WTC11 (cell line): Measurements from ENCODE around the gene EHMT1. TPM values are rescaled to one million over a fixed set of nuclear protein-coding genes. Genes with fewer than 3 reads are reported as not detected.

Source experiments
- ATAC-seq: fragments of 200-7000 bp; cut with Tn5 transposase; 2 replicates; pipeline ENCODE4 v1.10.0; 2021; ENCODE audit warnings: mild to moderate bottlenecking, moderate library complexity
- CTCF ChIA-PET: fragments of 300-600 bp; sonication (Branson Sonifier 250); formaldehyde crosslinking; loops from one replicate; lab custom pipeline; 2021; ENCODE audit warnings: antibody characterized with exemption; lab: Charles Lee
- POLR2A ChIA-PET: fragments of 350-600 bp; sonication (Branson Sonifier 250); formaldehyde crosslinking; loops from one replicate; lab custom pipeline; 2021; ENCODE audit warnings: antibody characterized with exemption; lab: Charles Lee
- DNase-seq: peaks from one replicate; pipeline ENCODE4 v3.0.0; 2021; ENCODE audit warnings: low spot score
- H3K27ac Mint-ChIP-seq: 2 replicates; pipeline ENCODE4 v1.8.0; 2021; ENCODE audit warnings: mixed read lengths
- H3K27me3 Mint-ChIP-seq: 2 replicates; pipeline ENCODE4 v1.8.0; 2021; ENCODE audit warnings: low read depth, mild to moderate bottlenecking, moderate library complexity, mixed read lengths
- H3K36me3 Mint-ChIP-seq: 2 replicates; pipeline ENCODE4 v1.8.0; 2021; ENCODE audit warnings: mixed read lengths
- H3K4me1 Mint-ChIP-seq: 2 replicates; pipeline ENCODE4 v1.8.0; 2022; ENCODE audit warnings: mixed read lengths
- H3K4me3 Mint-ChIP-seq: 2 replicates; pipeline ENCODE4 v1.8.0; 2021; ENCODE audit warnings: mild to moderate bottlenecking, moderate library complexity, mixed read lengths
- H3K9me3 Mint-ChIP-seq: 2 replicates; pipeline ENCODE4 v1.8.0; 2021; ENCODE audit warnings: mixed read lengths
- ATF6 ChIP-seq: sonication (generic); formaldehyde crosslinking; IDR thresholded peaks from 2 replicates; pipeline ENCODE4 v1.8.1; 2023; ENCODE audit warnings: mild to moderate bottlenecking, missing genetic modification reagents
- CBFB ChIP-seq: sonication (generic); formaldehyde crosslinking; IDR thresholded peaks from 2 replicates; pipeline ENCODE4 v1.8.1; 2022; ENCODE audit warnings: mild to moderate bottlenecking, low read depth, missing genetic modification reagents
- CREB1 ChIP-seq: sonication (generic); formaldehyde crosslinking; IDR thresholded peaks from 2 replicates; pipeline ENCODE4 v1.8.0; 2023; ENCODE audit warnings: mild to moderate bottlenecking, missing genetic modification reagents
- E2F1 ChIP-seq: sonication (generic); formaldehyde crosslinking; IDR thresholded peaks from 2 replicates; pipeline ENCODE4 v1.8.0; 2022; ENCODE audit warnings: mild to moderate bottlenecking, missing genetic modification reagents
- ELF4 ChIP-seq: sonication (generic); formaldehyde crosslinking; IDR thresholded peaks from 2 replicates; pipeline ENCODE4 v1.8.1; 2022; ENCODE audit warnings: low read depth, mild to moderate bottlenecking, moderate library complexity, missing genetic modification reagents
- EMX1 ChIP-seq: fragments of 250-450 bp; sonication (Bioruptor Pico); IDR thresholded peaks from 2 replicates; pipeline ENCODE4 v1.8.0; 2021; ENCODE audit warnings: mild to moderate bottlenecking
- ESRRA ChIP-seq: sonication (generic); formaldehyde crosslinking; IDR thresholded peaks from 2 replicates; pipeline ENCODE4 v1.8.1; 2022; ENCODE audit warnings: mild to moderate bottlenecking, missing genetic modification reagents, borderline replicate concordance
- MXD4 ChIP-seq: fragments of 250-450 bp; sonication (Bioruptor Pico); IDR thresholded peaks from 2 replicates; pipeline ENCODE4 v1.8.0; 2021; ENCODE audit warnings: mild to moderate bottlenecking, moderate library complexity, borderline replicate concordance
- NFYB ChIP-seq: sonication (generic); formaldehyde crosslinking; conservative IDR thresholded peaks from 2 replicates; pipeline ENCODE4 v1.8.0; 2022; ENCODE audit warnings: low read depth, missing genetic modification reagents
- NR1H2 ChIP-seq: sonication (generic); formaldehyde crosslinking; IDR thresholded peaks from 2 replicates; pipeline ENCODE4 v1.9.0; 2021; ENCODE audit warnings: mild to moderate bottlenecking, moderate library complexity, missing genetic modification reagents
- OVOL2 ChIP-seq: fragments of 250-450 bp; sonication (Bioruptor Pico); IDR thresholded peaks from 2 replicates; pipeline ENCODE4 v1.9.0; 2021; ENCODE audit warnings: mild to moderate bottlenecking, borderline replicate concordance
- PRRX2 ChIP-seq: fragments of 250-450 bp; sonication (Bioruptor Pico); IDR thresholded peaks from 2 replicates; pipeline ENCODE4 v1.8.0; 2021; ENCODE audit warnings: mild to moderate bottlenecking
- RELA ChIP-seq: sonication (generic); formaldehyde crosslinking; IDR thresholded peaks from 2 replicates; pipeline ENCODE4 v1.8.1; 2022; ENCODE audit warnings: missing genetic modification reagents, mild to moderate bottlenecking, borderline replicate concordance
- ZNF263 ChIP-seq: sonication (generic); formaldehyde crosslinking; IDR thresholded peaks from 2 replicates; pipeline ENCODE4 v1.8.1; 2022; ENCODE audit warnings: low read depth, mild to moderate bottlenecking, moderate library complexity, missing genetic modification reagents
- ZNF281 ChIP-seq: sonication (generic); formaldehyde crosslinking; IDR thresholded peaks from 2 replicates; pipeline ENCODE4 v1.8.0; 2023; ENCODE audit warnings: mild to moderate bottlenecking, missing genetic modification reagents
- total RNA-seq: library from RNA; stranded (reverse); gene quantifications from 3 replicates; pipeline ENCODE4 v1.2.3, GENCODE V29; 2021
- TF ChIP-seq, protein P1 (sequence below): sonication (generic); formaldehyde crosslinking; IDR thresholded peaks from 2 replicates; pipeline ENCODE4 v1.8.1; 2022; ENCODE audit warnings: low read depth, missing genetic modification reagents, borderline replicate concordance
- TF ChIP-seq, protein P2 (sequence below): fragments of 250-450 bp; sonication (Bioruptor Pico); IDR thresholded peaks from 2 replicates; pipeline ENCODE4 v2.1.2; 2022; ENCODE audit warnings: mild to moderate bottlenecking, moderate library complexity

The EHMT1 gene
- total RNA-seq, 1 experiment from 2014 or later = 170 TPM

DNA sequence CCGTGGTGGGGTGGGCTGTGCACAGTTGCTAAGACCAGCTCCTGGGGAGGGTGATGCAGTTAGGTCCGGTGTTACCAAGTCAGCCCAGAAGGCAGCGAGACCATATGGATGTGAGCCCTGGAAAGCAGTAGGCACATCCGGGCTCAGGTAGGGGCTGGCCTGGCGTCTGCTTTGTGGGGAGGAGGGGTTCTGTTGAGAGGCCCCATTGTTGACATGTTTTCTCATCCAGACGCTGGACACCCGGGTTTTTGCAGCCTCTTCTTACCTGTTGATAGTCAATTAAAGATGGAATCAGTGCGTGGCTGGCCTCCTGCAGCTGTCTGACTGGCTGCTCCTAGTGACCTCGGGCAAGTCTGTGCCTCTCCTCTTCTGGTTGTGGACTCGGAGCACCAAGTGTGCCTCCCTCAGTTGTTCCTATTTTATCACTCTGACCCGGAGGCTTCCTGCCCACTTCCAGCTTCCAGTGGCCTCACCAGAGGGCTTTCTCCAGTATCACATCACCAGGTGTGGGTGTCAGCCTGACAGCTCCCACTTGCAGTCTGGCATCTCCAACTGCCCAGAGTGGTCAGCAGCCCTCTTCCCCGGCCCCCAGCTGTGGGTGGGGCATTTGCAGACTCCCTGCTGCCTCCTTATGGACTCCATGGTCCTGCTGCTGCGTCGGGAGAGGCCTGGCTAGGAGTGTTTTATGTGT is 90.8 kb downstream of the EHMT1 start:
- no peak for TF ChIP-seq PRRX2
- no peak for TF ChIP-seq OVOL2 (CRISPR knock-in tag)
- no peak for TF ChIP-seq NR1H2 (CRISPR knock-in tag)
- TF ChIP-seq ESRRA = no peak
- TF ChIP-seq CBFB (CRISPR knock-in tag) = no peak
- TF ChIP-seq ATF6 (CRISPR knock-in tag) = no peak
- TF ChIP-seq ELF4 (CRISPR knock-in tag) = no peak
- TF ChIP-seq ZNF263 = no peak
- no peak for TF ChIP-seq E2F1 (CRISPR knock-in tag)
- TF ChIP-seq, protein P1, sequence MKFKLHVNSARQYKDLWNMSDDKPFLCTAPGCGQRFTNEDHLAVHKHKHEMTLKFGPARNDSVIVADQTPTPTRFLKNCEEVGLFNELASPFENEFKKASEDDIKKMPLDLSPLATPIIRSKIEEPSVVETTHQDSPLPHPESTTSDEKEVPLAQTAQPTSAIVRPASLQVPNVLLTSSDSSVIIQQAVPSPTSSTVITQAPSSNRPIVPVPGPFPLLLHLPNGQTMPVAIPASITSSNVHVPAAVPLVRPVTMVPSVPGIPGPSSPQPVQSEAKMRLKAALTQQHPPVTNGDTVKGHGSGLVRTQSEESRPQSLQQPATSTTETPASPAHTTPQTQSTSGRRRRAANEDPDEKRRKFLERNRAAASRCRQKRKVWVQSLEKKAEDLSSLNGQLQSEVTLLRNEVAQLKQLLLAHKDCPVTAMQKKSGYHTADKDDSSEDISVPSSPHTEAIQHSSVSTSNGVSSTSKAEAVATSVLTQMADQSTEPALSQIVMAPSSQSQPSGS = no peak
- no peak for TF ChIP-seq NFYB
- TF ChIP-seq, protein P2, sequence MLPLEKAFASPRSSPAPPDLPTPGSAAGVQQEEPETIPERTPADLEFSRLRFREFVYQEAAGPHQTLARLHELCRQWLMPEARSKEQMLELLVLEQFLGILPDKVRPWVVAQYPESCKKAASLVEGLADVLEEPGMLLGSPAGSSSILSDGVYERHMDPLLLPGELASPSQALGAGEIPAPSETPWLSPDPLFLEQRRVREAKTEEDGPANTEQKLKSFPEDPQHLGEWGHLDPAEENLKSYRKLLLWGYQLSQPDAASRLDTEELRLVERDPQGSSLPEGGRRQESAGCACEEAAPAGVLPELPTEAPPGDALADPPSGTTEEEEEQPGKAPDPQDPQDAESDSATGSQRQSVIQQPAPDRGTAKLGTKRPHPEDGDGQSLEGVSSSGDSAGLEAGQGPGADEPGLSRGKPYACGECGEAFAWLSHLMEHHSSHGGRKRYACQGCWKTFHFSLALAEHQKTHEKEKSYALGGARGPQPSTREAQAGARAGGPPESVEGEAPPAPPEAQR (CRISPR knock-in tag) = no peak
- TF ChIP-seq ZNF281 (CRISPR knock-in tag) = no peak
- TF ChIP-seq MXD4 (CRISPR knock-in tag) = no peak
- no peak for TF ChIP-seq CREB1 (CRISPR knock-in tag)
- no peak for TF ChIP-seq EMX1 (CRISPR knock-in tag)
- no peak for TF ChIP-seq RELA (CRISPR knock-in tag)
- no peak for ATAC-seq
- ChIA-PET CTCF (interaction anchor here (1.5 to 2.2 kb wide), 3 partner anchors 15 to 37 kb away, joined by 3 to 8 read pairs (median 4); no protein-coding TSS in a partner anchor), POLR2A (interaction anchor here (0.5 kb wide), 1 partner anchor 112 kb away, joined by 5 read pairs; no protein-coding TSS in a partner anchor)
- no peak overlapping the region for H3K4me3 Mint-ChIP-seq
- H3K27me3 Mint-ChIP-seq = no peaks in the 10 kb centered on the region
- DNase-seq = no peak
- H3K27ac Mint-ChIP-seq = peak overlapping the region; percentile 83
- peaks cover 23% of the 10 kb centered on the region for H3K36me3 Mint-ChIP-seq
- H3K4me1 Mint-ChIP-seq = peaks cover 49% of the 10 kb centered on the region
- H3K9me3 Mint-ChIP-seq = no peaks in the 10 kb centered on the region; the same call in 1 of the 2 replicates
